Loucy (cell line): ENCODE data around the gene RNF103.

Experiments
- H2AFZ ChIP-seq: fragments of 200-600 bp; sonication (generic); 2 replicates; pipeline ENCODE4 v1.6.0; 2016; ENCODE audit warnings: antibody characterized with exemption, mild to moderate bottlenecking, low read length, moderate library complexity
- H3F3A ChIP-seq: fragments of 200-600 bp; 2 replicates; pipeline ENCODE4 v1.6.0; 2016; ENCODE audit warnings: antibody characterized with exemption, low read depth, mild to moderate bottlenecking
- H3K27me3 ChIP-seq: fragments of 200-600 bp; sonication (generic); 2 replicates; pipeline ENCODE4 v1.6.1; 2014; ENCODE audit warnings: low read length, mild to moderate bottlenecking; ENCODE audit not compliant: insufficient read depth, poor library complexity, severe bottlenecking
- H3K36me3 ChIP-seq: fragments of 200-600 bp; sonication (generic); 2 replicates; pipeline ENCODE4 v1.6.1; 2016; ENCODE audit warnings: low read length; ENCODE audit not compliant: insufficient read depth
- H3K4me1 ChIP-seq: fragments of 200-600 bp; sonication (generic); 2 replicates; pipeline ENCODE4 v1.5.1; 2014; ENCODE audit warnings: low read length, mild to moderate bottlenecking; ENCODE audit not compliant: insufficient read depth, poor library complexity, severe bottlenecking
- H3K4me2 ChIP-seq: fragments of 200-600 bp; sonication (generic); 2 replicates; pipeline ENCODE4 v1.6.0; 2014; ENCODE audit warnings: antibody characterized with exemption, low read length, low read depth, mild to moderate bottlenecking; ENCODE audit not compliant: poor library complexity, severe bottlenecking
- H3K4me3 ChIP-seq: fragments of 200-600 bp; sonication (generic); 2 replicates; pipeline ENCODE4 v1.5.1; 2014; ENCODE audit warnings: low read length, mild to moderate bottlenecking, mixed read lengths; ENCODE audit not compliant: poor library complexity, severe bottlenecking
- H3K79me2 ChIP-seq: fragments of 200-600 bp; sonication (generic); 2 replicates; pipeline ENCODE4 v1.6.1; 2014; ENCODE audit warnings: low read length; ENCODE audit not compliant: insufficient read depth
- H3K9ac ChIP-seq: fragments of 200-600 bp; sonication (generic); 2 replicates; pipeline ENCODE4 v1.6.0; 2014; ENCODE audit warnings: mild to moderate bottlenecking, low read depth, low read length, moderate library complexity; ENCODE audit not compliant: poor library complexity, severe bottlenecking
- H3K9me2 ChIP-seq: fragments of 200-600 bp; sonication (generic); replicated peaks from 2 replicates; pipeline ENCODE4 v1.6.1; 2016; ENCODE audit warnings: low read depth, low read length, mixed read lengths
- H3K9me3 ChIP-seq: fragments of 200-600 bp; sonication (generic); 2 replicates; pipeline ENCODE4 v1.6.1; 2014; ENCODE audit warnings: mild to moderate bottlenecking, antibody characterized with exemption, low read length, low read depth; ENCODE audit not compliant: insufficient read depth
- H4K20me1 ChIP-seq: fragments of 200-600 bp; sonication (generic); 2 replicates; pipeline ENCODE4 v1.6.0; 2014; ENCODE audit warnings: antibody characterized with exemption, low read length, mild to moderate bottlenecking; ENCODE audit not compliant: insufficient read depth, poor library complexity, severe bottlenecking
- CTCF ChIP-seq: fragments of 200-600 bp; sonication (generic); conservative IDR thresholded peaks from 2 replicates; pipeline ENCODE4 v1.5.1; 2014; ENCODE audit warnings: mild to moderate bottlenecking, antibody characterized with exemption, low read length
- EZH2phosphoT487 ChIP-seq: fragments of 200-600 bp; IDR thresholded peaks from 2 replicates; pipeline ENCODE4 v1.6.1; 2018; ENCODE audit warnings: antibody characterized with exemption, mild to moderate bottlenecking, moderate library complexity, borderline replicate concordance

The RNF103 gene

DNA sequence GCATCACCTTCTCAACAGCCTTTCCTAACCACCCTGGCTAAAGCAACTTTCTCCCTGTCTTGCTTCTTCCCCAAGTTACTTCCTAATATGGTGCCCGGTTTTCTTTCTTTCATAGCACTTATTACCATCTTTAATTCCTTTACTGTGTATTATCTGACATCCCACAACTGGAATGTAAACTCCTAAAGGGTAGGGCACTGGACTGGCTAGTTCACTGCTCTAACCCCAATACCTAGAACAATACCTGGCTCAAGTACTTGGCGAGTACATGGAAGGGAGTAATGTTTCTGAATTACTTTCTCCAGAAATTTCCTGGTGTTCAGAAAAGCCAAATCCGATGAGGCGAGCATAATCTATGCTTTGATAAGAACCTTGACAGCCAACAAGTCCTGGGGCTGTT lies 22.7 kb upstream of the RNF103 start:
- H3K9ac ChIP-seq: no peak overlapping the region
- H3F3A ChIP-seq: no peaks in the 10 kb centered on the region
- H3K9me3 ChIP-seq: 0 out of 2 replicates have a peak, but pooled peaks cover 3% of the 10 kb centered on the region
- no peaks in the 10 kb centered on the region for H3K79me2 ChIP-seq
- H3K27me3 ChIP-seq: no peaks in the 10 kb centered on the region
- no peak for TF ChIP-seq EZH2phosphoT487
- no peak for TF ChIP-seq CTCF
- no peak overlapping the region for H3K4me2 ChIP-seq
- H3K9me2 ChIP-seq: no peaks in the 10 kb centered on the region
- no peaks in the 10 kb centered on the region for H3K4me1 ChIP-seq
- H3K4me3 ChIP-seq: no peak overlapping the region
- H4K20me1 ChIP-seq: no peaks in the 10 kb centered on the region
- no peaks in the 10 kb centered on the region for H3K36me3 ChIP-seq
- no peak overlapping the region for H2AFZ ChIP-seq

- TF ChIP-seq CTCF (no peak), EZH2phosphoT487 (no peak)
- Histone ChIP-seq H3K9ac (no peak overlapping the region), H4K20me1 (no peaks in the 10 kb centered on the region), H3K9me2 (no peaks in the 10 kb centered on the region), H3K9me3 (0 out of 2 replicates have a peak, but pooled peaks cover 3% of the 10 kb centered on the region), H2AFZ (no peak overlapping the region), H3F3A (no peaks in the 10 kb centered on the region), H3K4me1 (no peaks in the 10 kb centered on the region), H3K27me3 (no peaks in the 10 kb centered on the region), H3K79me2 (no peaks in the 10 kb centered on the region), H3K4me3 (no peak overlapping the region), H3K36me3 (no peaks in the 10 kb centered on the region), H3K4me2 (no peak overlapping the region)
These were observed 22.1 kb upstream of the RNF103 start for GRCh38 chr2:86645752-86646151.

- H3K4me1 ChIP-seq: no peaks in the 10 kb centered on the region
- H3K9me3 ChIP-seq: peaks cover 4% of the 10 kb centered on the region; the same call in 1 of the 2 replicates
- no peaks in the 10 kb centered on the region for H3F3A ChIP-seq
- H3K27me3 ChIP-seq: no peaks in the 10 kb centered on the region
- H3K4me2 ChIP-seq: no peak overlapping the region
- no peak overlapping the region for H2AFZ ChIP-seq
- H3K4me3 ChIP-seq: no peak overlapping the region
- H4K20me1 ChIP-seq: no peaks in the 10 kb centered on the region
- TF ChIP-seq EZH2phosphoT487 (no peak), CTCF (no peak)
- H3K9ac ChIP-seq: no peak overlapping the region
- H3K79me2 ChIP-seq: no peaks in the 10 kb centered on the region
- no peaks in the 10 kb centered on the region for H3K36me3 ChIP-seq
- no peaks in the 10 kb centered on the region for H3K9me2 ChIP-seq
These were observed 15.0 kb upstream of the RNF103 start for GRCh38 chr2:86638712-86639111.
